Panc1 (cell line): Measurements from ENCODE around the gene SLC17A5. TPM values are rescaled to one million over a fixed set of nuclear protein-coding genes. Genes with fewer than 3 reads are reported as not detected.

Experiments used
- ATAC-seq: fragments of 200-7000 bp; cut with Tn5 transposase; 2 replicates; pipeline ENCODE4 v1.9.1; 2020; ENCODE audit warnings: mild to moderate bottlenecking, moderate library complexity
- BruUV-seq: library from RNA; stranded (reverse); fragments of 400-500 nt; replicated peaks from 2 replicates; lab custom pipeline; 2021; lab: Mats Ljungman, UMichigan
- CTCF ChIA-PET: fragments of 300-600 bp; sonication (Branson Sonifier 250); formaldehyde crosslinking; loops from one replicate; lab custom pipeline; 2022; ENCODE audit warnings: antibody characterized with exemption; lab: Charles Lee
- POLR2A ChIA-PET: fragments of 300-600 bp; sonication (Branson Sonifier 250); formaldehyde crosslinking; loops from one replicate; lab custom pipeline; 2022; ENCODE audit warnings: antibody characterized with exemption; lab: Charles Lee
- DNase-seq: peaks from one replicate; pipeline ENCODE4 v3.0.0-alpha.2; 2010; ENCODE audit warnings: low read depth, low spot score
- H3K27ac ChIP-seq: 2 replicates; pipeline ENCODE4 v1.5.1; 2011; ENCODE audit warnings: mild to moderate bottlenecking, low read length, inconsistent platforms
- H3K27me3 ChIP-seq: fragments of 200-500 bp; sonication (Bioruptor generic); 2 replicates; pipeline ENCODE4 v1.6.0; 2014; ENCODE audit warnings: low read length, inconsistent platforms; ENCODE audit not compliant: control insufficient read depth, insufficient read depth
- H3K36me3 ChIP-seq: fragments of 200-500 bp; sonication (Bioruptor generic); 2 replicates; pipeline ENCODE4 v1.5.1; 2014; ENCODE audit warnings: inconsistent platforms, mild to moderate bottlenecking, low read length, moderate library complexity; ENCODE audit not compliant: control insufficient read depth, insufficient read depth
- H3K4me1 ChIP-seq: 2 replicates; pipeline ENCODE4 v1.5.1; 2011; ENCODE audit warnings: inconsistent platforms, mild to moderate bottlenecking, low read length, moderate library complexity; ENCODE audit not compliant: control insufficient read depth, insufficient read depth
- H3K4me3 ChIP-seq, 2 experiments: 2 replicates each; pipeline ENCODE4 v1.5.1; 2011 to 2012; ENCODE audit warnings: low read depth in 2 of 2, low read length in 2 of 2, mild to moderate bottlenecking in 2 of 2, inconsistent platforms in 1 of 2, moderate library complexity in 1 of 2
- H3K9me3 ChIP-seq: fragments of 200-500 bp; sonication (Bioruptor generic); 2 replicates; pipeline ENCODE4 v1.5.1; 2014; ENCODE audit warnings: low read depth, mild to moderate bottlenecking, inconsistent platforms, low read length, moderate library complexity; ENCODE audit not compliant: control insufficient read depth, insufficient read depth
- CTCF ChIP-seq: fragments of 450-650 bp; IDR thresholded peaks from 2 replicates; pipeline ENCODE4 v1.5.1; 2017; ENCODE audit warnings: mild to moderate bottlenecking
- POLR2AphosphoS5 ChIP-seq: IDR thresholded peaks from 2 replicates; pipeline ENCODE4 v1.6.1; 2012; ENCODE audit warnings: mild to moderate bottlenecking, low read depth, low read length, moderate library complexity
- SIN3A ChIP-seq: IDR thresholded peaks from 2 replicates; pipeline ENCODE4 v1.6.1; 2012; ENCODE audit warnings: low read depth, mild to moderate bottlenecking, low read length, moderate library complexity, borderline replicate concordance; ENCODE audit not compliant: insufficient read depth
- TCF7L2 ChIP-seq: IDR thresholded peaks from 2 replicates; pipeline ENCODE4 v1.6.1; 2011; ENCODE audit warnings: mild to moderate bottlenecking, low read depth, low read length, inconsistent platforms
- in situ Hi-C: cut with HindIII; loops from 2 replicates; pipeline ENCODE4 v1.10.0; 2016; ENCODE audit warnings: low sequenced_read_pairs, low pct_unique_long_range_greater_than_20kb
- intact Hi-C: fragments of 100-400 bp; cut with micrococcal nuclease; formaldehyde crosslinking; loops from one replicate; pipeline ENCODE4 v1.10.0; 2022; ENCODE audit not compliant: unreplicated experiment
- total RNA-seq: library from RNA; stranded (reverse); gene quantifications from one replicate; pipeline ENCODE4 v1.2.1, GENCODE V29; 2021; ENCODE audit not compliant: unreplicated experiment
- TF ChIP-seq, protein P1 (sequence below), 2 experiments: IDR thresholded peaks; 2 replicates each; pipeline ENCODE4 v1.6.1; 2011 to 2012; ENCODE audit warnings: low read depth in 2 of 2, control low read depth in 1 of 2, low read length in 1 of 2, mild to moderate bottlenecking in 1 of 2, moderate library complexity in 1 of 2; ENCODE audit not compliant: insufficient read depth in 1 of 2

Gene SLC17A5
- total RNA-seq, 1 experiment from 2014 or later, result 20.6 TPM

DNA sequence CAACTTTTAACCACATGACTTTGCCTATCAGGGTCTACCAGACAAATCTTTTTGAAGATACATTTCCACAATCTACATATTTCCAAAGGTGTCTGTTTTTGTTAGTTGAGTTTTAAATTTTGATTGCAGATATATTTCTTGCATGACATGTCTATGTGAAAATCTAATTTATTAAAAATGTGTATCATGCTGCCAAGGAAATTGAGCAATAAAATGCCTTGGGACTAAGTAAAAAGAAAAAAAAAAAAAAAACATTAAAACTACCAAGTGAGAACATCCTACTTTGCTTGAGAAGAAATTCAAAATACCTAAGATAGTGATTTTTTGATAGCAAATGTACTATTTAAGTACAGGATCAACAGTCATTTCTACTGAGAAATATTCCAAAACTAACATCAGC lies 17.7 kb downstream of the SLC17A5 start:
- Histone ChIP-seq H3K27me3 (no peaks in the 10 kb centered on the region), H3K4me3 (no peak overlapping the region), H3K27ac (no peak overlapping the region), H3K36me3 (peaks cover 8% of the 10 kb centered on the region; the same call in 1 of the 2 replicates), H3K9me3 (no peaks in the 10 kb centered on the region), H3K4me1 (no peaks in the 10 kb centered on the region)
- no TSS peak for BruUV-seq
- intact Hi-C loops (no loop called here), in situ Hi-C loops (no loop called here)
- ChIA-PET POLR2A (interaction anchor here (0.7 kb wide), 1 partner anchor 116 kb away, joined by 5 read pairs; no protein-coding TSS in a partner anchor), CTCF (interaction anchor here (0.6 kb wide), 1 partner anchor 14 kb away, joined by 4 read pairs; no protein-coding TSS in a partner anchor)
- DNase-seq (no peak), ATAC-seq (no peak)
- TF ChIP-seq POLR2AphosphoS5, result no peak
- TF ChIP-seq CTCF, result no peak
- TF ChIP-seq TCF7L2, result no peak
- TF ChIP-seq, protein P1, sequence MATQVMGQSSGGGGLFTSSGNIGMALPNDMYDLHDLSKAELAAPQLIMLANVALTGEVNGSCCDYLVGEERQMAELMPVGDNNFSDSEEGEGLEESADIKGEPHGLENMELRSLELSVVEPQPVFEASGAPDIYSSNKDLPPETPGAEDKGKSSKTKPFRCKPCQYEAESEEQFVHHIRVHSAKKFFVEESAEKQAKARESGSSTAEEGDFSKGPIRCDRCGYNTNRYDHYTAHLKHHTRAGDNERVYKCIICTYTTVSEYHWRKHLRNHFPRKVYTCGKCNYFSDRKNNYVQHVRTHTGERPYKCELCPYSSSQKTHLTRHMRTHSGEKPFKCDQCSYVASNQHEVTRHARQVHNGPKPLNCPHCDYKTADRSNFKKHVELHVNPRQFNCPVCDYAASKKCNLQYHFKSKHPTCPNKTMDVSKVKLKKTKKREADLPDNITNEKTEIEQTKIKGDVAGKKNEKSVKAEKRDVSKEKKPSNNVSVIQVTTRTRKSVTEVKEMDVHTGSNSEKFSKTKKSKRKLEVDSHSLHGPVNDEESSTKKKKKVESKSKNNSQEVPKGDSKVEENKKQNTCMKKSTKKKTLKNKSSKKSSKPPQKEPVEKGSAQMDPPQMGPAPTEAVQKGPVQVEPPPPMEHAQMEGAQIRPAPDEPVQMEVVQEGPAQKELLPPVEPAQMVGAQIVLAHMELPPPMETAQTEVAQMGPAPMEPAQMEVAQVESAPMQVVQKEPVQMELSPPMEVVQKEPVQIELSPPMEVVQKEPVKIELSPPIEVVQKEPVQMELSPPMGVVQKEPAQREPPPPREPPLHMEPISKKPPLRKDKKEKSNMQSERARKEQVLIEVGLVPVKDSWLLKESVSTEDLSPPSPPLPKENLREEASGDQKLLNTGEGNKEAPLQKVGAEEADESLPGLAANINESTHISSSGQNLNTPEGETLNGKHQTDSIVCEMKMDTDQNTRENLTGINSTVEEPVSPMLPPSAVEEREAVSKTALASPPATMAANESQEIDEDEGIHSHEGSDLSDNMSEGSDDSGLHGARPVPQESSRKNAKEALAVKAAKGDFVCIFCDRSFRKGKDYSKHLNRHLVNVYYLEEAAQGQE (IDR thresholded peaks at IDR 0.05; ENCODE audit: insufficient read depth in 1 of 2, low read depth in 2 of 2, low read length in 1 of 2), result no peak
- no peak for TF ChIP-seq SIN3A

- H3K27ac ChIP-seq, result no peak overlapping the region
- no peaks in the 10 kb centered on the region for H3K4me1 ChIP-seq
- ATAC-seq (no peak), DNase-seq (no peak)
- TF ChIP-seq POLR2AphosphoS5 (no peak), TCF7L2 (no peak), SIN3A (no peak), CTCF (no peak)
- TF ChIP-seq, protein P1 (IDR thresholded peaks at IDR 0.05; ENCODE audit: insufficient read depth in 1 of 2, low read depth in 2 of 2, low read length in 1 of 2), result no peak
- POLR2A ChIA-PET, result interaction anchor here (0.6 to 0.7 kb wide), 2 partner anchors 111 to 118 kb away, joined by 5 read pairs; no protein-coding TSS in a partner anchor
- H3K36me3 ChIP-seq, result peaks cover 3% of the 10 kb centered on the region; the same call in 1 of the 2 replicates
- CTCF ChIA-PET, result no interaction called here
- in situ Hi-C loops, result no loop called here
- intact Hi-C loops, result no loop called here
- H3K9me3 ChIP-seq, result no peaks in the 10 kb centered on the region
- no peak overlapping the region for H3K4me3 ChIP-seq
- no peaks in the 10 kb centered on the region for H3K27me3 ChIP-seq
- no TSS peak for BruUV-seq
Observed at GRCh38 chr6:73632346-73632745, 21.4 kb downstream of the SLC17A5 start.
